ENCODE measurements around the gene SUPT6H. TPM values are rescaled to one million over a fixed set of nuclear protein-coding genes. Genes with fewer than 3 reads are reported as not detected.

Gene SUPT6H
- total RNA-seq, 2 experiments from 2014 or later, result 33.7 to 76.5 TPM

GRCh38 chr17:28717578-28718332, 55.8 kb downstream of the SUPT6H start, which contains the start of gene RAB34:
TSS of gene RAB34 (minus strand) at chr17:28717868. CDS start at chr17:28717266, 602 bp downstream.
- H3K4me3 ChIP-seq (ENCODE audit: low read depth, low read length, poor library complexity, severe bottlenecking), result peak within 1 kb of the TSS; percentile 88
- CTCF ChIA-PET (ENCODE audit: unreplicated experiment), result no interaction called here
- peaks cover 9% of the 10 kb centered on the region; the same call in 1 of the 2 replicates for H4K20me1 ChIP-seq (ENCODE audit: insufficient read depth, low read length)

DNA sequence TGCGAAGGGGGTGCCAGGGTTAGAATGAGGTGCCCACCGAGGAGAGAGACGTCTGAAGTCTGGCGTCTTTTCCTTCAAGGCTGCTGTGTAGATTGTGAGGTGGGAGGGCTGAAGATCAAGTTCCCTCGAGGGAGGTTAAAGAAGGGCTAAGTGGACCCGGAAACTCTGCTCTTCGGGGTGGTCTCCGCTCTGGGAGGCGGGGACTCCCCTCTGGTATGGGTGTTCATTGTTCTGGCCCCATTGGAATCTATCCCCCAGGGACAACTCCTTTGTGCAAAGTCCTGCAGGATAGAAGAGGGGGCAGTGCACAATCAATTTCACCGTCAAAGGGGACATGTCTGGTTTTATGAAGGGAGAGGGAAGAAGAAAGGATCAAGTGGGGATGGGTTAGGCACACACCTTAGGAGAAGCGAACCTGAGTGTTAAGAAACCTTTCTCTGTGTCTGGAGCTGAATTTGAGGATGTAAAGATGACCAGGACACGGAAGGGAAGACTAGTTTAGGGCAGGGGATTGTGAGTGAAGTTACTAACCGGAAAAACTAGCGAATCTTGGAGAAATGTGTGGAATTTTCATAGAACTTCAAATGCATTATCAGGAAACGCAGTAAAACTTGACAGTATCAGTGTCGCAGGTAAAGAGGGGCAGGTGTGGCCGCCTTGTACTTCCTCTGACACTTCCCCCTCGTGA, 56.5 kb downstream of the SUPT6H start:
- Histone ChIP-seq H3K4me1 (ENCODE audit: insufficient read depth, low read length, poor library complexity, severe bottlenecking) (peaks cover 30% of the 10 kb centered on the region), H3K27ac (ENCODE audit: low read depth, low read length, poor library complexity, severe bottlenecking) (no peak overlapping the region), H3K9me2 (ENCODE audit: insufficient read depth, low read length) (no peaks in the 10 kb centered on the region), H3K4me2 (ENCODE audit: low read length) (peak overlapping the region; percentile 92), H2AFZ (ENCODE audit: low read length) (no peak overlapping the region), H4K20me1 (ENCODE audit: insufficient read depth, low read length) (peaks cover 9% of the 10 kb centered on the region; the same call in 1 of the 2 replicates), H3K79me2 (ENCODE audit: insufficient read depth, low read depth, low read length) (peaks cover 35% of the 10 kb centered on the region), H3K9me3 (ENCODE audit: low read length) (no peaks in the 10 kb centered on the region), H3K36me3 (ENCODE audit: insufficient read depth, low read length) (peaks cover 36% of the 10 kb centered on the region), H3K4me3 (ENCODE audit: low read depth, low read length, poor library complexity, severe bottlenecking) (peak overlapping the region; percentile 88)
- TF ChIP-seq EZH2phosphoT487 (IDR thresholded peaks at IDR 0.05; ENCODE audit: borderline replicate concordance, low read depth, low read length), result no peak
- TF ChIP-seq, protein P1, sequence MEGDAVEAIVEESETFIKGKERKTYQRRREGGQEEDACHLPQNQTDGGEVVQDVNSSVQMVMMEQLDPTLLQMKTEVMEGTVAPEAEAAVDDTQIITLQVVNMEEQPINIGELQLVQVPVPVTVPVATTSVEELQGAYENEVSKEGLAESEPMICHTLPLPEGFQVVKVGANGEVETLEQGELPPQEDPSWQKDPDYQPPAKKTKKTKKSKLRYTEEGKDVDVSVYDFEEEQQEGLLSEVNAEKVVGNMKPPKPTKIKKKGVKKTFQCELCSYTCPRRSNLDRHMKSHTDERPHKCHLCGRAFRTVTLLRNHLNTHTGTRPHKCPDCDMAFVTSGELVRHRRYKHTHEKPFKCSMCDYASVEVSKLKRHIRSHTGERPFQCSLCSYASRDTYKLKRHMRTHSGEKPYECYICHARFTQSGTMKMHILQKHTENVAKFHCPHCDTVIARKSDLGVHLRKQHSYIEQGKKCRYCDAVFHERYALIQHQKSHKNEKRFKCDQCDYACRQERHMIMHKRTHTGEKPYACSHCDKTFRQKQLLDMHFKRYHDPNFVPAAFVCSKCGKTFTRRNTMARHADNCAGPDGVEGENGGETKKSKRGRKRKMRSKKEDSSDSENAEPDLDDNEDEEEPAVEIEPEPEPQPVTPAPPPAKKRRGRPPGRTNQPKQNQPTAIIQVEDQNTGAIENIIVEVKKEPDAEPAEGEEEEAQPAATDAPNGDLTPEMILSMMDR (conservative IDR thresholded peaks at IDR 0.05; ENCODE audit: low read length), result no peak
- no peak for DNase-seq (ENCODE audit: low spot score)
- ChIA-PET CTCF (ENCODE audit: unreplicated experiment) (interaction anchor here (1.1 kb wide), 1 partner anchor 9 kb away, joined by 7 read pairs; no protein-coding TSS in a partner anchor), POLR2A (interaction anchor here (2.5 kb wide), 1 partner anchor 10 kb away, joined by 13 read pairs; the partner anchor contains the start of gene NEK8)
- no TSS peak for BruUV-seq (replicated peaks)
- intact Hi-C loops (cut with micrococcal nuclease; ENCODE audit: unreplicated experiment), result no loop called here

More at GRCh38 chr17:28717578-28718332, 55.8 kb downstream of the SUPT6H start, which contains the start of gene RAB34:
- Histone ChIP-seq H3K36me3 (ENCODE audit: insufficient read depth, low read length) (peaks cover 29% of the 10 kb centered on the region), H2AFZ (ENCODE audit: low read length) (no peak within 1 kb of the TSS), H3K9me3 (ENCODE audit: low read length) (no peaks in the 10 kb centered on the region), H3K79me2 (ENCODE audit: insufficient read depth, low read depth, low read length) (peaks cover 30% of the 10 kb centered on the region), H3K4me2 (ENCODE audit: low read length) (peak within 1 kb of the TSS; percentile 92), H3K9me2 (ENCODE audit: insufficient read depth, low read length) (no peaks in the 10 kb centered on the region), H3K4me1 (ENCODE audit: insufficient read depth, low read length, poor library complexity, severe bottlenecking) (peaks cover 23% of the 10 kb centered on the region), H3K27ac (ENCODE audit: low read depth, low read length, poor library complexity, severe bottlenecking) (no peak within 1 kb of the TSS)
- intact Hi-C loops (cut with micrococcal nuclease; ENCODE audit: unreplicated experiment), result no loop called here
- BruUV-seq (replicated peaks), result no TSS peak
- POLR2A ChIA-PET, result no interaction called here
- no peak for TF ChIP-seq EZH2phosphoT487 (IDR thresholded peaks at IDR 0.05; ENCODE audit: borderline replicate concordance, low read depth, low read length)
- TF ChIP-seq, protein P1 (conservative IDR thresholded peaks at IDR 0.05; ENCODE audit: low read length), result no peak
- DNase-seq (ENCODE audit: low spot score), result no peak

Data from OCI-LY7 (cell line).